ENCODE measurements around the gene CCNL2.
"Not testable (repeated sequence)": the region's sequence is repeated elsewhere in the genome, so short reads cannot be mapped to it uniquely, and the experiment has no call there.

CCNL2 gene

DNA sequence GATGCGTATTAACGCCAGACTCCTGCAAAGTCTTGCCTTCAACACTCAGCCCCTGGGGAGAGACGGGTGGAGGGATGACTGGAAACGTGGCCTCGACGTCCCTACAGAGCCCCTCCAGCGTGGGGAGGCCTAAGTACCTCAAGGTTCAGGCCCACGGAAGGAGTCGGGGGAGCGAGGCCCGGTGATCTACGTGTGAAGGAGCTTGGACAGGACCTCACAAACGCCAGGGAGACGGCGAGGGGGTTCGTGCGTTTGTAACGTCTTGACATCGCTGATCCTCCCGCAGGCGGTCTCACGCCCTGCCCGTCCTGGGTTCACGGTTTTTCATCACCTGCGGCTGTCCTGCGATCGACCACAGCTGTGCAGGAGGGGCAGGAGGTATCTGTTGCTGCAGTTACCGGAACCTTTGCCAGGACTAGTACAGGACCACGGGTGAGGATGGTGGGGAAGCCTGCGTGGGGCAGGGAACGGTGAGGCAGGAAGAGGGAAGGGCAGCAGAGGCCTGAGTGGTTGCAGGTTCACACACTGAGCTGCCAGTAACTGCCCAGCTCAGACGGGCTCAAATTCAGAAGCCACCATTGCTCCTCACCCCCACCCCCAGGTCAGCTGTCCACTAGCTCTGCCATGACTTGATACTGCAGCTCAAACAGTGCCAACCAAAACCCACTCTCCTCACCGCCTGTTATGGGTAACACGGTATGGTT is 889 bp upstream of the CCNL2 start:
- DNase-seq (ENCODE audit: low read depth): peak; percentile 47

DNA sequence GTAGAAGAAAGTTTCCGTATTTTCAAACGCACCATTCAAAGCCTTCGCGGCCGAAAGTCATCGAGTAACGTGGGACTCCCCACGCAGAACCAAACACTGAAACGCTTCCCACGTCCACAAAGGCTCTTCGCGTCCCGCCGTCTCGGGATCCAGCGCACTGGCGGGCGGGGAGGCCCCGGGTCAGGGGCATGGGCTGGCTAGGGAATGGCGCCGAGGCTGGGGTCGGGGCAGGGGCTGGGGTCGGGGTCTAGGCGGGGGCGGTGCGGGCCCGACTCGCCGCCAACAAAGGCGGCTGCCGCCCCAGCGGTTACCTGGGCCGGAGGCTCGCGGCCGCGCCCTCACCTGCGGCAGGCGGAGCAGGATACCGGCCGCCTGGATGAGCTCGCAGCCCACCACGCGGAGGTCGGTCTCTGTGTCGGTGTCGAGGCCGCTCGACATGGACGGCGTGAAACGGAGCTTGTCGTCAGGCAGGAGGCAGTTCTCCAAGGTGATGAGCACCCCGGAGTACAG is 403 bp downstream of the CCNL2 start:
- no peak for DNase-seq (ENCODE audit: low read depth)

DNA sequence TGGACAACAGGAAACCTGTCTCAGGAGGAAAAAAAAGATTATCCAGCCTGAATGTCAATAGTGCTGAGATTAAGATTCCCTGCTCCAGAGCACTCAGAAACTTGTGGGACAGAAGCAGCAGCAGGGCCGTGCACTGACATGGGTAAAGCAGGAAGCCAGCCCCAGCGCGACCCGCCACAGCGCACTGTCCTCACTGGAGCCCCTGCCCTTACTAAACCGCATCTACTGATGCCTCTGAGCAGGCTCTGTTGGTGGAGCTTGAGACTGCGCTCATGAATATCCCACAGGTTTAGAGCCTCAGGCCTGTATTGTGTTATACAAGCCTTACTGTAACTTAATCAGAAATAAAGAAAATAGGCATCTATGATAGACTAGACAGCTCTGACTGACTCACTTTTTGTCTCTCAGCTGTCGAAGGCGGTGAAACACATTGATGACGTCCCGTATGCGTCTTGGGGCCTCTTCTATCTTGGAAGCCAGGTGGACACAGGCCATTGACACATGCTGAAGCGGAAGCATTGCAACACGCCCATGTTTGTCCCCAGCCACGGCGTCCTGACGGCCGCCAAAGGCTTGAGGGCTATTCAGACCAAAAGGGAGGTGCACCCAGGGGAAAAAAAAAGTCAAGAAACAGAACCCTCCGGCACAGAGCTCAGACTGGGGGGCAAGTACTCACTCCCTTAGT is 1.2 kb downstream of the CCNL2 start:
- peak; percentile 41 for DNase-seq (ENCODE audit: low read depth)

DNA sequence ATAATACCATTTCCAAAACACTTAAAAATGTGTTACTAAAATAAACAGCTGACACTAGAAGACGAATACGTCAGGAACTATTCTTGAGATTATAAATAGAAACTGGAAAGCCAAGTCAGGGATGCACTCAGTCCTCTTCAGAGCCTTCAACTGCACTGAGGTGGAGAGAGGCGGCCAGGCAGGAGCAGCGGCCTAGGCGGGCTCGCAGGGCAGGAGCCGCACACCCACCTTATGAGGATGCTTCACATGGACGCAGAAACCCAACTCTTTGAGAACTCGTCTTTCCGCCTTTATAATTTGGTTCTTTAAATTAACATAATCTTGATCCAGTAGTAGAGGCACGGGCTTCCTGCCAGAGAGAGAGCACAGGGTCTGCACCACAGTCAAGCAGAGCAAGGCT is 4.0 kb downstream of the CCNL2 start:
- DNase-seq (ENCODE audit: low read depth): no peak

DNA sequence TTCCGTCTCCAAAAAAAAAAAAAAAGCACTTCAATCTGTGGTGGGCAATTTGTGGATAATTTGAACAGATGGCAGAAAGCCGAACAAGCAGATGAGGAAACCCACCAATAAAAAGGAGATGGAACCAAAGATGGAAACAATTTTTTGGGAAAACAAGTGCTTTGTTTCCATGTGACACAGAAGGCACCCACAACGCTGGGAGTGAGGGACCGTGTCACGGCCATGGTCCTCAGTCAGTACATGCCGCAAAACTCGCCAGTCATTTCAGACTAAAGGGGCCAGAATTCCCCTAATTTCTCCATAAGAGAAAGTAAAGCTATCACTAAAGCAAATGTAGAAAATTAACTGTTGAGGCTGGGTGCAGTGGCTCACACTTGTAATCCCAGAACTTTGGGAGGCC is 5.0 kb downstream of the CCNL2 start:
- DNase-seq (ENCODE audit: low read depth): no peak

DNA sequence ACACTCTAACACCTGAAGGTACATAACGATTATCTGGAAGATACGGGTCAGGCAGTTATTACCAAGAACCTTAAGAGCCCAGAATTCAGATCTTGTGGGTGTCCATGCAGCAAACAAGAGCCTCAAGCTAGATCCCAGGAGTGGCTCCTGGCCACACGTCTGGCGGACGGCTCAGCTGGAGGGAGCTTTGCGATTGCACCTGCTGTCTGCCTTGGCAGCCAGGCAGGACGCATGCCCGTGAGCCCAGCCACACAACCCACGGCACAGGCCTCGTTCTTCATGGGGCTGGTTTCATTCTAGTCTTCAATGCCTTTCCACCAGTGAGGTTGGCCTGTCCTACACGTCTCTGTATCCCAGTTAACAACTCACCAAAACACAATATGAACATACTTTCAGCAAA is 5.7 kb downstream of the CCNL2 start:
- DNase-seq (ENCODE audit: low read depth): no peak

DNA sequence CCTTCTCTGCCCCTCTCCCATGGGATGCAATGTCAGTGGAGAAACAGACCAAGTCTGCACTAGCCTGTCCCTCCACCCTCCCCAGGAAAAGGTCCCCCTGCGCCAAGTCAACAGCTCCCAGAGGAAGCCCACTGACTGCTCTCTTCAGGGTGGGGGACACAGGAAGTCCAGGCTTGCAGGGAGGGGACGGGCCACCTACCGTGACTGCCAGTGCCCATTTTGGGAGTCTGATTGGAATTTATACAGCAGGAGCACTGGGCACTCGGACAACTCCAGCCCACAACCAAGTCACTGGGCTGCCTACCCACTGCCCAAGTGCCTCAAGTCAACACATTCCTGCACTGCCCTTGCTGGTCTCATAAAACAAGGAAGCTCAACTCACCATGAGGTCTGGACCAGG is 6.1 kb downstream of the CCNL2 start:
- DNase-seq (ENCODE audit: low read depth): no peak

DNA sequence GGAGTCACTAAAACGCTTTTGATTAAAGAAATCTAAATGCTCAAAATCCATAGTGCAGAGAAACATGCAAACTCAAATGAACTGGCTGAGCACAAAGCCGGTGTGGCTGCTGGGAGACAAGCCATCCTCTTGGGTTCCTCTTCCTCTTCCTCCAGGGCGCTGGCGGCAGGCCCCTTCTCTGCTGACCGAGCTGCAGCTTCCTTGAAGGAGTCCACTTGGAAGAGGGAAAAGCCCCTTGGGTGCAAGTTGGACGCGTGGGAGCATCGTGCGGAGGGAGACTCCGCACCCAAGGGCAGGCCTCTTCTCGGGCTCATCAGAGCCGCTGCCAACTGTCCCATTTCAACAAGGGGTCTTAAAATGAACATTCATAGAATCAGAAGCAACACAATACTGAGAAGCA is 7.9 kb downstream of the CCNL2 start:
- DNase-seq (ENCODE audit: low read depth): no peak

DNA sequence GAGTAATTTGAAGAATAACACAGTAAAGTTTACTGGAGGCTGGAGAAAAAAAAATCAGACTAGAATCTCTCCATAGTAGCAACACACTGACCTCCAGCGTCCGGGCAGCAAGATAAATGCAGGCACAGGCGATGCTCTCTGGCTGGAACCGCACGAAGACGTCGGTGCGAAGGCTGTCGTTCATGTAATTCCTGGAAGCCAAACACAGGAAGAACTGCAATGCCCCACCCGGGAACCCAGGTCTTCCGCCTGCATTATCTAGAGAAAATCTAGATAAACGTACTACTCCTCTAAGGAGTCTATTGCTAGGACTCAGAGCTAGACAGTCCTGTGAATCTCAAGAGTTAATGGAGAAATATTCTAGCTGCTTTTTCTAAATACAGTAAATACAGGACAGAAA is 8.5 kb downstream of the CCNL2 start:
- no peak for DNase-seq (ENCODE audit: low read depth)

DNA sequence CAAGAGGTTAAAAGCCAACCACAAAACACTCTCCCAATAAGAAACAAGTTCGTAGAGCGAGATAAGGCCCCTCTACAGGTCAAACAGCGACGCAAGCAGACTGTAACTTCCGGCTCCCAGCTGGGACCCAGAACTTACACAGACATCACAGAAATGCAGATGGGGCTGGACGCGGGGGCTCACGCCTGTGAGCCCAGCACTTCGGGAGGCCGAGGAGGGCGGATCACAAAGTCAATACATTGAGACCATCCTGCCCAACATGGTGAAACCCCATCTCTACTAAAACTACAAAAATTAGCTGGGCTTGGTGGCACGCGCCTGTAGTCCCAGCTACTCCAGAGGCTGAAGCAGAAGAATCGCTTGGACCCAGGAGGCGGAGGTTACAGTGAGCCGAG is 11.1 kb downstream of the CCNL2 start:
- no peak for DNase-seq (ENCODE audit: low read depth)

DNA sequence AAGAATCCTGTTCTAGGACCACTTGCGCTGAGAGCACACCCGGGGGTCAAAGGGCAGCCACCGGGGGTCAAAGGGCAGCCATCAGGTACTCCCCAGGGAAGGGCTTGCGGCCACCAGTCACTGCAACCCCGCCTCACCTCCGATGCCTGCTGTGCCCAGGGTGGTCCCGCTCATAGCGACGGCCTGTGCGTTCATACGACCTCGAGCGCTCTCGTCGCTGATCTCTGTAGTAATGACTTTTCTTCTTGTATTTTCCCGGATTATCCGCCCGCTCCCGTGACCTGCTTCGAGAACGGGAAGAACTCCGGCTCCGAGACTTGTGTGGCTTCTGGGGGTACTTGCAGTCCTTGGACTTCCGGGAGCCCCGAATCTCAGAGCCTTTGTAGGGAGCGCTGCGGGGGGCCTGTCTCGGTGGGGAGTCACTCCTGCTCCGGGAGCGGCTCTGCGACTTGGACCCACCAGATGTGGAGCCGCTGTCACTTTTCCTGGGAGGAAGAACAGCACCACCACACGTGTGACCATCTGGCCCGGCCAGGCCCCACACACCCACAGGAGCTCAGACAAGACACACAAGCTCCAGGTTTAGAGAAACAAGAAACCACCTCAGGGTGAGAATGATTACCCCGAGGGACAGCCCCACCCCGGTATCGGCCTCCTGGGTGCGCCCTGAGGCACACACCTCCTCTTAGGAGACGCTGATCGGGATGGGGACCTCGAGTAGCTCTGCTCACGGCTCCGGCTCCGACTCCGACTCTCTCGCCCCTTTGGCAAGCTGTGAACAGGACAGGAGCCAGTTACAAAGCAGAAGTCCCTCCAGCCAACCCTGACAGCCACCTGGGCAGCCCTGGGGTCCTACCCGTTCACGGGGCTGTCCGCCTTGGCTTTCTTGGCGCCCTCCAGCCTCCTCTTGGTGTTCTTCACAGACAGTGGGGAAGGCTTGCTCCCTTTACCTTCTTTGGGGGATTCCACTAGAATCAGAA is 11.7 kb downstream of the CCNL2 start:
- no peak for DNase-seq (ENCODE audit: low read depth)

DNA sequence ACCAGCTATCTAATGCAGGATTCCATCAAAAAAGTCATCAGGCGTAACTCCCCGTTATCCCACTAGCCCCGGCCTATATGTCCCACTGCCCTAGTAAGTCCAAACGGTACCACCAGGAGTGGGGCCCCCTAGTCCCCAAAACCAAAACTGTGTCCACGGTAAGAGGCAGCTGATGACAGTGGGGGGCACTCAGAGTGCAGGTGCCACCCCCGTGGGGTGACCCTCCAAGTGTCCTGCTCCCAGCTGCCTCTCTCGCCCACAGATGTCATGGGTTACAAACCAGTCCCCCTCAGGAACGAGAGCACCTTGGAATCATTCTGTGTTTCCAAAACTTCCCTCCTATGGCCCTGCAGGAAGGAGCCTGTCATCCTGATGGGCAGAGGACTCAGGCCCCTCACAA is 13.2 kb downstream of the CCNL2 start:
- DNase-seq (ENCODE audit: low read depth): no peak

DNA sequence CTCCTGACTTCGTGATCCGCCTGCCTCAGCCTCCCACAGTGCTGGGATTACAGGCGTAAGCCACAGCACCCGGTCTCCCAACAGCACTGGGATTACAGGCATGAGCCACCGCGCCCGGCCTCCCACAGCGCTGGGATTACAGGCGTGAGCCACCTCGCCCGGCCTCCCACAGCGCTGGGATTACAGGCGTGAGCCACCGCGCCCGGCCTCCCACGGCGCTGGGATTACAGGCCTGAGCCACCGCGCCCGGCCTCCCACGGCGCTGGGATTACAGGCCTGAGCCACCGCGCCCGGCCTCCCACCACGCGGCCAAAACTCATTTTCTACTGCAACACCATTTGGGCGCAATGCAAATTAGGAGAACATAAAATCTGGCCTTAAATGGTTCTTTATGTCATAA is 13.8 kb downstream of the CCNL2 start:
- not testable (repeated sequence) for DNase-seq (ENCODE audit: low read depth)

DNA sequence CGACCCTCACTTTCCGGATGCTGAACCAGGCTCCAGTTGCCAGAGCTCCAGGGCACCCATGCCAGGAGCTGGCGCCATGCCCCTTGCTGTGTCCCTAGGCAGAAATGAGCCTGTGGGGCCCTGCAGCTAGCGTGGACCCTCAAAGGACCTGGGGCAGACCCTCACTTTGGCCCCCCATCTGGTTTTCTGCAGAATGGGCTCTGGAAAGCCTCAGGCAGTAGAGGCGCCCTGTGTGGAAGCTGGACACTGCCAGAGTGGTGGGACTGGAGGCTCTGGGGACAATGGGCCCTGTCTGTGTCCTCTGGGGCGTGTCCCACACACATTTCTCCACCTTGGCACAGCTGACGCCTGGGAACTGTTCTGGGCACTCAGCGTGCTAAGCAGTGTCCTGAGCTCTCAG is 17.8 kb downstream of the CCNL2 start:
- DNase-seq (ENCODE audit: low read depth): no peak

DNA sequence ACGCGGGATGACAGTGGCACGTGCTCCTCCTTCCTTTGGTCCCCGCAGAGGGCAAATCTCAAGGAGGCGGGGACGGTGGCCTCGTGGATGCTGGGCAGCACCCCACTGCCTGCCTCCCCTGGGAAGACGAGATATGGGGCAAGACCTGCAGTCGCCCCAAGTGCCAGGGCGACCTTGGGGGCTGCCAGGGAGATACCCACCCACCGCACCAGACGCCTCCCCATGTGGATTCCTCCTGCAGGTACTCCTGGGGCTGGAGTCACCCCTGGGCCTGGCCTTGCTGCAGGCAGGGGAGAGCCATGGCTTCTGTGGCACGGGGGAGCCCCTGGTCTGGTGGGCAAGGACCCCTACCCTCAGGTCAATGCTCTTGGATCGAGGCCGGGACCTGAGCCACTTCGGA is 18.3 kb downstream of the CCNL2 start:
- no peak for DNase-seq (ENCODE audit: low read depth)

DNA sequence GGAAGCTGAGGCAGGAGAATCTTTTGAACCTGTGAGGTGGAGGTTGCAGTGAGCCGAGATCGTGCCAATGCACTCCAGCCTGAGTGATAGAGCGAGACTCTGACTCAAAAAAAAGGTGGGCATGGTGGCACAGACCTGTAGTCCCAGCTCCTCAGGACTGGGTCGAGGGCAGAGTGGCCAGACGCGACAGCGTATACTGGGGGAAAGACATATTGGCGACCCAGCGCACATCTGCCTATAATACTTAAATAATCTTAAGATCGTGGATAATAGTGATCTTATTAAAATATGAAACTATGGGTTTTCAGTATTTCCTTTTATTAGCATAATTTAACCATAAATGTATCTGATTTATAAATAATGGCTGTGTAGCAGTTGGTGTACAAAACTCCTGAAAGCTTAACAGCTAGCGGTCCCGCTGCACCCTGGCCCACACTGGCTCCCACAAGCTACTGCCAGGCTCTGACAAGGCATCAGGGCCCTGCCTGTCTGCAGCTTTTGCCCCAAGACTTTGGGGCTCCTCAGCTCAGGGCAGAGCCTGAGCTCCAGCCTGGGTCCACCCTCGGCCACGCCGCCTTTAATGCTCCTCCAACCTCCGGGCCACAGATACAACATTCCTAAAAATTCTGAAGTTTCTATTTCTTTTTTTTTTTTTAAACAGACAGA is 21.5 kb downstream of the CCNL2 start:
- DNase-seq (ENCODE audit: low read depth): no peak

DNA sequence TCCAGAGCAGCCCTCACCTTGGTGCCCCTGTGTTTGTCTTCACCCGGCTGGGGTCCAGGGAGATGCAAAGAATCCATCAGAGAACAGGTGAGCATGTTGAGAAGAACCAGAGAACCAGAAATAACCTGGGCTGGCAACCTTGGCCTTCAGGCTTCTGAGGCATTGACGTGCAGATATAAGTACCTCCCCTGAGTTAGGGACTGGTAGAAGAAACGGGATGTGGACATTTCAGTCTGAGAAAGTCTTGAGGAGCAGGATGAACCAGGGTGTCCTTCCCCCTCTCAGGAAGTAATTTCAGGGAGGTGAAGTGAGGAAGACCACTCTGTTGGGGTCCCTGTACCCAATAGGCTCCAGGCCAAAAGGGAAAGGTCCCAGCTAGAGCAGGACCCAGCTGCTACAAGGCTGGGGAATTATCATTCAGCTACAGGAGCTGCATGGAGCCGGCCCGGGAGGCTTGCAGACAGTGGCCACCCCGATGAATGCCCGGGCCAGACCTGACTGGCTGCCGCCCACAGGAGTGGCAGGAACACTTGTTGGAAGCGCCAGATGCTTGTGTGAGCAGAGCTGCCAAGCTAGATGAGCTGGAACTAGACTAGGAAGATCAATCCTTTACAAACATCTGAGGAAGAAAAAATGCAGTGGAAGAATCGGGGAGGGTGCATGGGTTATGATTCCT is 22.4 kb downstream of the CCNL2 start:
- no peak for DNase-seq (ENCODE audit: low read depth)

DNA sequence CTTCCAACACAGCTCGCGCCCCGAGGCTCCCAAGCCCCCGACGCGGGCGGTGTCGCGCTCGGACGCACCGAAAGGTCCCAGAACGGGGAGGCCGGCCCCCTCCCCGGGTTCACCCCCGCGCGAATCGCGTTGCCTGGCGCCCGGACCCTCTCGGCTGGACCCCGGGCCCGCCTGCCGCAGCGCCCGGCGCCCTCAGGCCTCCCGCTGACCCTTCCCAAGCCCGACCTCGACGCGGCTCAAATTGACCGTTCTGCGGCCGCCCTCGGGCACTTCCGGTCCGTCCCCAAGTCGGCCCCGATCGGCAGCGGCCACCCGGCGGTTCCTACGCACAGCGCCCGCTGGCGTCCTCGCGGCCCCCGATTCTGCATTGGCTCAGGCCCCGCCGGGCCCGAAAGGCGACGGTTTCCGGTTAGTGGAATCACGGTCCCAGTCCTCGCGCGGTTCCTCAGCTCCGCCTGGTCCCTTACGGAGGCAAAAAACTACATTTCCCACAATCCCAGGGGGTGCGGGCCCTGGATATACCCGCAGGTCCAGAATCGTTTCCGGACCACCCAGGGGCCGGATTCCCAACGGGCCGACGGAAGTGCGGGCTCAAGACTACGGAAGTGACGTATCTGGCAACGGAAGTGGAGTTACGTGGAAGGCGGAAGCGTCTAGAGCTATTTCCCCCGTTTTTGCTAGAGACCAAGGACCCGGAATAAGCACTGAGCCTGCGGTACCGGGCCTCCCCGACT is 24.0 kb downstream of the CCNL2 start, which contains the start of gene AURKAIP1:
TSS of gene AURKAIP1 (minus strand) at position 279 of the 734 bp plus-strand sequence. CDS start 451 bp downstream, outside the sequence.
- DNase-seq (ENCODE audit: low read depth): peak; percentile 100

DNA sequence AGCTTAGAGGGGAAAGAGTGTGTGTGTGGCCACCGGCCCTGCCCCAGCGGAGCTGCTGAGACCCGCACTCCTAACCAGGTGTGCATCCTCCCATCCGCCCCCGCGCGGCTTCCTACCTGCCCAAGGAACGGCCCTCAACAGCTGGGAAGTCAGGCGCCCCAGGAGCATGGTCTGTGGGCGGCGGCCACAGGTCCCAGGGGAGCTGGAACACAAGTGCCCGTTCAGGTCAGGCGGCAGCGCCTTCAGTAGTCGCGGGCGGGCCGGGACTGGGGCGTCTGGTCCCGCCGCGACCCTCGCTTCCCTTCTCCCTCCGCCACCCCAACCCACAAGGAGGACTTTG is 24.6 kb downstream of the CCNL2 start:
- DNase-seq (ENCODE audit: low read depth): no peak

DNA sequence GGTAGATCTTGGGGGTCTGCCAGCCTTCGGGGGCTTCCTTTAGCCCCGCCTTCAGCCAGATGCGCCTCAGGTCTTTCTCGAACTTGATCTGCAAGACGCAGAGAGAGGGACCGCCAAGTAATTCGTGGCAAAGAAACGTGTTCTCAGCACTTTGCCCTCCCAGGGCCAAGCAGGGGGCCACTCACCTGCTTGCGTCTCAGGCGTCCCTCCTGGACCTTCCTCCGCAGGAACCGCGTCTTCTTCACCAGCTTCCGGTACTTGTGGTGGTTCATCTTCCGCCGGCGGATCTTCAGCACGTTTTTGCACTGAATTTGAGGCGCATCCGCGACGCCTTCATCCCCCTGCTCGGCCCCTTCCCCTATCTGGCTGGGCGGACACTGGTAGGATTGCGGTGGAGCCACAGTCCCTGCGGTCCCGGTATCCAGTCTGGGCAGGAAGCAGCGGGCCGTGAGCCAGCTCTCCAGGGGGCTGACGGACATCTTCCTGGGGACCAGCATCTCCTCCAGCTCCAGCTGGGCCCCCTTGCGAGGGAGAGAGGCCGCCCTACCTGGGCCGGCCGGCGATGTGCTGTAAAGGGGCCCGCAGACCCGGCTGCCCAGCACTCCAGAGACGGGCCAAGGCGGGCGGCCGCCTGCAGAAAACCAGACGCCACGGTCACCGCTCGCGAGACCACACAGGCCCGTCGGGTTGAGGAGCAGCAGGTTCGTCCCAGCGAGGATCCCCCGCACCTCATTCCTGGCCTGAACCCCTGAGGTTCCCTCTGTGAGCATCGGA is 25.1 kb downstream of the CCNL2 start:
- DNase-seq (ENCODE audit: low read depth): no peak
